G401.6 (cell line): ENCODE measurements around the gene ACO2.

ENCODE experiments used
- FAIRE-seq: peaks from 2 replicates; lab custom pipeline; 2012; peaks lifted over from hg19 to GRCh38; lab: Jason Lieb, UNC

The ACO2 gene

DNA sequence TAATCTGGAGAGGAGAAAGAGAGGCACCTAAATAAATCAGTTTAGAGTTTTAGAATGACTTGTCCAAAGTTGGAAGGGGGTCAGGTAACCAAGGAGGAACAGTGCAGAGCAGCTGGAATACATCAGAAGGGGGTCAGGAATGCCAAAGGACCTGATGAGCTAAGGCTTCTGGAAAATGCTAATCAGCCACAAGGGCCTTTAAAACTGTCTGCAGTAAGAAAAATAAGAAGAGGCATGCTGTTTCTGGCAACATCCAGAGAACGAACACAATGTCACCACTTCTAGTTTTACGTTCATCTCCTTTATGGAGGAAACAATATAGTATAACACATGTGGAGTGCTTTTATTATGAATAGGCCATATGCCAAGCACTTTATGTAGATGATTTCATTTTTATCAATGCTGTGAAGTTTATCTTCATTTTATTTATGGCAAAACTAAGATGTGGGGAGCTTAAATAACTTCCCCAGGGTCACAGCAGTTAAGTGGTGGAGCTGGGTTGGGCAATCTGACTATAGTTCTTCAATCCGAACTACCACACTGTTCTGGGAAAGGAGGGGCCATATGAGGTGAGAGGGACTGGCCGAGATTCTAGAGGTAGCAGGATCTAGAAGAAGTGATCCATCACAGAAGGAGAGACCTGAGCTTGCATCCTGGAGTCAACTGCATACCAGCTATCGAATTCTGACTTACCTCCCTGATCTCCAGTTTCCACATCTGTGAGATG lies 22.6 kb downstream of the ACO2 start:
- FAIRE-seq = no peak

DNA sequence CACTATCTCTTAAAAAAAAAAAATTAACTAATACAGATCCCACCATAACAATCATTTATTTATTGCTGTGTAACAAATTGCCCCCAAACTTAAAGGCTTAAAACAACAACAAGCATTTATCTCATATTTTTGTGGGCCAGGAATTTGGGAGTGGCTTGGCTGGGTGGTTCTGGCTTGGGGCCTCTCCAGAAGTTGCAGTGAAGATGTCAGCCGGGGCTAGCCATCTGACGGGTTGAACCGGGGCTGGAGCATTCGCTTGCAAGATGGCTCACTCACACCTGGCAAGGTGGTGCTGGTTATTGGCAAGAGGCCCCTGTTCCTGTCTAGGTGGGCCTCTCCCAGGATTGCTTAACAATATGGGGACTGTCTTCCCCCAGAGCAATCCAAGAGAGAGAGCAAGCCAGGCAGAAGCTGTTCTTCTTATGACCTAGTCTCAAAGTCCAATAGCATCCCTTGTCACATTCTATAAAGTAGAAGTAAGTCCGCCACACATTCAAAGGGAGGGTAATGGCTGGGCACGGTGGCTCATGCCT lies 29.5 kb downstream of the ACO2 start:
- no peak for FAIRE-seq

DNA sequence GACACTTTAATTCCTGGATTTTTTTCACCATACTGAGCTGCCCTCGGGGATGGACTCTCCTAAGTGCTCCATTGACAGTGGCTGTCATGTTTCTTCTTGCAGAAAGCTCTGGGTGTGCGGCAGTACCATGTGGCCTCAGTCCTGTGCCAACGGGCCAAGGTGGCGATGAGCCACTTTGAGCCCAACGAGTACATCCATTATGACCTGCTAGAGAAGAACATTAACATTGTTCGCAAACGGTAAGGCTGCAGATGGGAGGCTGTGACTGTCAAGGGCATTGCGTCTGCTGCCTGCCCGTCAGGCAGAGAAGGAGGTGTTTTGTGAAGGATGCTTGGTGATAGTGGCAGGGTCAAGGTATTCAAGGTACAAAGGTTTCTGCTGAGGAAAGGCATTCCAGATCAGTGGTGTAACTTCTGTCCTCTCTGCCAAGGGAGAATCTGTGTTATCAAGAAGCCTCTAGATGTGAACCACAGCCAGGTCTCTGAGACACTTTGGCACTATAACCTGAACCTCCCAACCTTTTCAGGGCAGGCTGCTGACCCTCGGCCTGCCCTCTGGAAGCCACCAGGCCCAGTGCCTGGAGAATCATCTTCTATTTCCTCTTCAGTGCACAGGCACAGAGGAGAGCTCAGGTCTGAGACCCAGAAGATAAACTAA lies 30.8 kb downstream of the ACO2 start:
- no peak for FAIRE-seq

DNA sequence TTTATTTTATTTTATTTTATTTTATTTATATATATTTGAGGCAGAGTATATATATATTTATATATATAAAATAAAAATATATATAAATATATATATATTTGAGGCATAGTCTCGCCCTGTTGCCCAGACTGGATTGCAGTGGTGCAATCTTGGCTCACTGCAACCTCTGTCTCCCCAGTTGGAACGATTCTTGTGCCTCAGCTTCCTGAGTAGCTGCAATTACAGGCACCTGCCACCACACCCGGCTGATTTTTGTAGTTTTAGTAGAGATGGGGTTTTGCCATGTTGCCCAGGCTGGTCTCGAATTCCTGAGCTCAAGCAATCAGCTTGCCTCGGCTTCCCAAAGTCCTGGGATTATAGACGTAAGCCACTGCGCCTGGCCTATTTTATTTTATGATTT lies 31.4 kb downstream of the ACO2 start:
- no peak for FAIRE-seq

DNA sequence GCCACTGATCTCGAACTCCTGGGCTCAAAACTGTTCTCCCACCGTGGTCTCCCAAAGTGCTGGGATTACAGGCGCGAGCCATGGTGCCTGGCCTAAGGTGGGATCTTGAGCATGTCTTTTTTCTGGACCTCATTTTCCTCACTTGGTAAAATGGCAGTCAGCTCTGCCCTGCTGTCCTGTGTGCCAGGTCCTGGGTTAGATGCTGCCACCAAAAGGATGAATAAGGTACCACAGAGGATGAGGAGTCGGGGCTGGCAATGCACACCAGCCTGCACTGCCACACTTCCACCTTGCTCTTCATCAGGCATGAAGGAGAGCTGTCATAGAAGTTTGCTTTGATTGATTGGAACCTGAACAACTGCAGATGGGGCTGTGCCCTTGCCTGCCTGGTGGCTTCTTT lies 32.3 kb downstream of the ACO2 start:
- no peak for FAIRE-seq

DNA sequence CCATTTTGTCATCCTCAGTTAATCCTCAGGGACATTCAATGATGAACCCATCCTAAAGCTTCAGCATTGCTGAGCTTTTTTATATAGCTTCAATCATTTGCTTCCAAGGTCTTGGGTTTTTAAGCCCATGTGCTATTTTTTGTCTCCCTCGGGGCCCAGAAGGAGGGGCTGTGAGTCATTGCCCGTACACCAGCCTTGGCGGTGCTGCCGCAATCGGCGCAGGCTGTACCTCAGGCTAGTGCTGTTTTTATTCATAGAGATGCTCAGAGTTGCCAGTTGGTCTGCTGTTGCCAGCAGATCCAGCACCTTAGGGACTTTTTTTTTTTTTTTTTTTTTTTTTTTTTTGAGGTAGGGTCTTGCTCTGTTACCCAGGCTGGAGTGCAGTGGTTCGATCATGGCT lies 35.5 kb downstream of the ACO2 start:
- FAIRE-seq = no peak

DNA sequence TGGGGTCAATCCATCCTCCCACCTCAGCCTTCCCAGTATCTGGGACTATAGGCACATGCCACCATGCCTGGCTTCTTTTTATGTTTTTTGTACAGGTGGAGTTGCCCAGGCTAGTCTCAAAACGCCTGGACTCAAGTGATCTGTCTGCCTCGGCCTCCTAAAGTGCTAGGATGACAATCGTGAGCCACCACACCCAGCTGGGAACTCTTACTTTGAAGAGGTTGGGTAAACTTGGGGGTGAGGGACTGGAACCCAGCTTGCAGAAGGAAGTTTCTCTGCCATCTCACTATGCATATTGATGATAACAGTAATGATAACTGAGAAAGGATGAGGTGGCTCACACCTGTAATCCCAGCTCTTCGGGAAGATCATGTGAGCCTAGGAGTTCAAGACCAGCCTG lies 35.9 kb downstream of the ACO2 start:
- no peak for FAIRE-seq

DNA sequence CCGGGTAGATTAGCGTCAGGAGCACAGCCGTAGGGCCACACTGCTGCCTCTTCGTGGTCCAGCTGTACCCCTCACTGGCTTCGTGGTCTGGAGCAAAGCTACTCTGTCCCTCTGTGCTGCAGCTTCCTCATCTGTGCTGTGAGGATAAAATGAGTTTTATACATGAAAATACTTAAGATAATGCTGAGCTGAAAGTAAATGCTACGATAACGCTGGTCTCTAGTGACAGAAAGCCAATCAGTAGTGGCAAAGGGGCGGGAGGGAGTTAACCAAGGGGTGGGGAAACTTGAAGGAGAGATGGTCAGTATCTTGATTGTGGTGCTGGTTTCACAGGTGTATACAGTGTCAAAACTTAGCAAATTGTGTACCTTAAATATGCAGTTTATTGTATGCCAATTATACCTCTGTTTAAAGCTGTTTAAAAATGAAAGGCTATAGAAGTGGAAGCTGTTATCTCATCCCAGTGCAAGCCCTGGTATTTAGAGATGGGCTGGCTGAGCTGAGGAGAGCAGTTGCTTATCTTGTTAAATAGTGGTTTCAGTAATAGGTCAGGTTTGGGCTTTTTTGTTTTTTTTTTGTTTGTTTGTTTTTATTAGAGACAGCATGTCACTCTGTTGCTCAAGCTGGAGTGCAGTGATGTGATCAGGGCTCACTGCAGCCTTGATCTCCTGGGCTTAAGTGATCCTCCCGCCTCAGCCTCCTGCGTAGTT lies 36.7 kb downstream of the ACO2 start:
- no peak for FAIRE-seq

DNA sequence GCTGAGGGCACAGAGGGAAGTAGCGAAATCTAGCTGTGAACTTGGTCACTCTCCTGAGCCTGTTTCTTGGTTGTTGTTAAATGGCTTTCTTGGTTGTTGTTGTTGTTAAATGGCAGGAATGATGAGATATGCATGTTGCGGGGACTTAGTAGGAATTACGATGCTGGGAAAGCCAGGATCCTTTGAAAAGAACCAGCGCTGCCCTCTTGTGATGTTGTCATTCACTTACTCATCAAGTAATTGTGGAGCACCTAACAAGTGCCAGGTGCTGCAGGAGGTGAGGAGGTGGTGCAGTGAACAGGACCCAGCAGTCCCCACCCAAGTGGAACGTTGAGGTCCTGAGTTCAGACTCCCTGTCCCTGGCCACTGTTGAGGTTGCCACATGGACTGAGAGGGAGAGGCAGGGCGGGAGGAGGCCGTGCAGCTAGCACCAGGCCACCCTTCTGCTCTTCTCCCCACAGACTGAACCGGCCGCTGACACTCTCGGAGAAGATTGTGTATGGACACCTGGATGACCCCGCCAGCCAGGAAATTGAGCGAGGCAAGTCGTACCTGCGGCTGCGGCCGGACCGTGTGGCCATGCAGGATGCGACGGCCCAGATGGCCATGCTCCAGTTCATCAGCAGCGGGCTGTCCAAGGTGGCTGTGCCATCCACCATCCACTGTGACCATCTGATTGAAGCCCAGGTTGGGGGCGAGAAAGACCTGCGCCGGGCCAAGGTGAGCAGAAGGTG lies 38.6 kb downstream of the ACO2 start:
- FAIRE-seq = no peak

DNA sequence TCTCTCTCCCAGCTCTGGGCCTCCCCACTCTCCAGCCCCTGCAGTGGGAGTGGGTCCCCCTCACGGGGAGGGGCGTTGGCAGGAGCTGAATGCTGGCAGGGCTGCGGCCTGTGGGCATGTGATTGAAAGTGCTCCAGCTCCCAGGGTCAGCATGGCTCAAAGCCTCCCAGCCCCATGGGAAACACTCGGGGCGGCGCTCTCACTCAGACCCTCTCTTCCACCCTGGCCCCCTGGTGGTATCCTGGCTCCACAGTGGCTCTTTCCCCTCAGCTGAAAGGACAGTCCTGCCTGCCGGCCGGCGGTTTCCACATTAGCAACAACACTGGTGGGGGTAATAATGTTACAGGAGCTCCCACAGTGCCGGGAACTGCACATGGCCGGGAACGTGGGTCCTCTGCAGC lies 39.9 kb downstream of the ACO2 start:
- FAIRE-seq = no peak

DNA sequence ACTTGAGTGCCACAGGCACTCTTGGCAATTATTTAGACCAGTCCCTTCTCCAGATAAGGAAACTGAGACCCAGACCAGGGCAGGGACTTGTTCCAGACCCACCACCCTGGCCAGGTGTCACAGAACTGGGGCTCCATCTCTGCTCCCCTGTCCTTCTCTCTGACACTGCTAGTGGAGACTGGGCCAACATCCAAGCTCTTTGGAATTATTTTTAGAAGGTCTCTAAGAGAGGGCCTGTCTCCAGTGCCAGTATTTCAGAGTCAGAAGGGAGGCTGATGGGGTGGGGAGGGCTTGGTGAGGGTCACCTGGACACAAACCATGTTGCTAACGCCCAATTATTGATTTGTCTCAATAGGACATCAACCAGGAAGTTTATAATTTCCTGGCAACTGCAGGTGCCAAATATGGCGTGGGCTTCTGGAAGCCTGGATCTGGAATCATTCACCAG lies 42.6 kb downstream of the ACO2 start:
- FAIRE-seq = no peak

DNA sequence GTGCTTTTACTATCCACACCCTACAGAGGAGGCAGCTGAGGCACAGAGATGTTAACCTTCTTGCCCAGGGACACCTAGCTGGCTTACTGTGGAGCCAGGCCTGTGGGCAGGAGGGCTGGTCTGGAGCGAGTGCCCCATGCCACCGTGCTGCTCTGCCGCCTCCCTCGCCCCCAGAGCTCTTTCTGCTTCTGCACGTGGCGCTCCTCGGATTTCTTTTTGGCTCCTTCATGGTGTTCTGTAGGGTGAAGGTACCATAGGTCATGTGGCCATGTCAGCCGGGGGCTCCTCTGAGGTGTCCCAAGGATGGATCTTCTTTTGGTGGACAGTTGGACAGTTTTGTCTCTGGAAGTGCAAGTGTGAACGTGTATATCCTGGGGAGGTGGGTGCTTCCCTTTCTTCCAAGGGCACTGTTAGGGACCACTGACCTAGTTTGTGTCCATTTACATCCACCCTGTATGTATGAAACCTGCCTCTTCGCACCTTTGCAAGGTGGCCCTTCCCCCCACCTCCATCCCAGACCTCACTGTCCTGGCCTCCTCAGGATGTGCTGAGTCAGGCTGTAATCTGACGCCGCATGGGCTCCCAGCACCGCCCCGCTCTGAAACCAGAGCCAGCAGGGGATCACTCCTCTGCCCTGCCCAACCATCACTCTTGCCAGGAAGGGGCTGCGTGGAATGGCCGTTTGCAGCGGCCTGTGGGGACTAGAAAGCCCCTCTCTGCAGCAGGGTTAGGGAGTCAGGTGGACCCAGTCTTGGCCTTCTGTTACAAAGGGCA lies 43.7 kb downstream of the ACO2 start:
- no peak for FAIRE-seq

DNA sequence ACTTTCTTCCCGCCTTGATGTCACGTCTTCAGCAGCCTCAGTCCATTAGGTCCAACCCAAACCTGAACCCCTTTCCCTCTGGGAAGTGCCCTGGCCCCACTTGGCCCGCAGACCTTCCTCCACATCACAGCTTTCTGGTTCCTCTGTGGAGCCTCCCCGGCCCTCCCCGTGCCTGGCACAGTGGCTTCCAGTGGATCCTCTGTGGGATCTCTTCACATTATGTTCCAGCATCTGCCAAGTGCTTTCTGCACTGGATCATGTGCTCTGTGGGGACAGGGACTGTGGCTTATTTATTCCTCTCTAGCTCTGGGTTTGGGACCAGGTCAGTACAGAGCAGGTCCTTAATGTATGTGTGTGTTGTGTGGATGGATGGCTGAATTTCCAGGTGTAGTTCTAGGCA lies 44.5 kb downstream of the ACO2 start:
- FAIRE-seq = no peak

DNA sequence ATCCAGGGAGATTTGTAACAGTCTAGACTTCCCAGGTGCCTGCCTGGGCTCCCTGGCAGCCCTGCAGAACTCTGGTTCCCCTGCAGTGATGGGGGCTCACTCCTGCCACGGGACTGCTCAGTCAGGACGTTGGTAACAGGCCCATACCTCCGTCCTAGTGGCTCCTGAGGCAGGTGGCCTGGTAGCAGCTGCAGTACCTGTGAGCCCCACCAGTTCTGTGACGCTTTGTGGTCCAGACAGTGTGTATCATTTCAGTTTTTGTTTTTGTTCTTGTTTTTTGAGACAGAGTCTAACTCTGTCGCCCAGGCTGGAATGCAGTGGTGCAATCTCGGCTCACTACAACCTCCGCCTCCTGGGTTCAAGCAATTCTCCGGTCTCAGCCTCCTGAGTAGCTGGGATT lies 47.5 kb downstream of the ACO2 start:
- no peak for FAIRE-seq

DNA sequence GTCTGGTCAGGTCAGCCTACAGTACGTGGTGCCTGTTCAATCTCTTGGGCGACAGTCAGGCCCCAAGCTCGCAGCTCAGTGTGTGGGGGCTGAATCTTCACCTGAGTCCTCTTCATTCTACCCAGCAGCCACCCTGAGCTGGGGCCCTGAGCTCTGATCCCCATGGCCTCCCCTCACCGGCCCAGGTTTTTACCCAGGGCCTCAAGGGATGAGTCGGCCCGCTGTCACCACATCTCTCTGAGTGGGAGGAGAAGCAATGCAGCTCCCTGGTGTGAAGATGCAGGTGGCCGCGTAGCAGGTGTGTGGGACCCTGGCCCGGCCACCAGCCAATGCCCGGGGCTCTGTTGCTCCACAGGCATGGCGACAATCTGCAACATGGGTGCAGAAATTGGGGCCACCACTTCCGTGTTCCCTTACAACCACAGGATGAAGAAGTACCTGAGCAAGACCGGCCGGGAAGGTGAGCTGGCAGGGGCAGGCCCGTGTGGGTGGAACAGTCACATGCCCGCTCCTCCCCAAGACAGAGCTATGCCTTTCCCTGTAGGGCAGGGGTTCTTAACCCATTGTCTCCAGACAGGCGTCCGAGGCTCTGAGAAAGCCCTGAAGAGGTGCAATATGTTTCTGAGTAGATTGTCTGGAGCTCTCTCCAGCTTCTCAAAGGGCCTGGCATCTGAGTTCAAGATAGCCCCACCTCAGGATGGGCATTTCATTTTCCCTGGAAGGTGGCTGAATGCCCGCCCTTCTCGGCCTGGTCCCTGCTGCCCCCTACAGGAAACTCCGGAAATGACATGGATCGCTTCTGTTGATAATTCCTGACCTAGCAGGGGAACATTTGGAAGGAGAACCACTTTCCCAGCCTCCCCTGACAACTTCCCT lies 48.5 kb downstream of the ACO2 start:
- peak; percentile 60 for FAIRE-seq

DNA sequence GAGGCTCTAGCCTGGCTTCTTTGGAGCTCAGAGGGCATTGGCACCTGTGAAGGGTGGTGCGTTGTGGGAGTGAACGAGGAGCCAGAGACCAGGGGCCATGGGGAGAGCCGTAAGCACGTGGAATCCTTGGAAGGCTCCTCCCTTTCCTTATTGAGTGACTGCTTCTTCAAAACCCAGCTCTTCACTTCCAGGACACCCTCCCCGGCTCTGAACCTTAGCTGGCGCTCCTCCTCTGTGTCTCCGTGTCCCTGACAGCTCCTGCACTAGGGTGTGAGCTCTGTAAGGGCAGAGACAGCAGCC lies 49.1 kb downstream of the ACO2 start:
- FAIRE-seq = no peak

DNA sequence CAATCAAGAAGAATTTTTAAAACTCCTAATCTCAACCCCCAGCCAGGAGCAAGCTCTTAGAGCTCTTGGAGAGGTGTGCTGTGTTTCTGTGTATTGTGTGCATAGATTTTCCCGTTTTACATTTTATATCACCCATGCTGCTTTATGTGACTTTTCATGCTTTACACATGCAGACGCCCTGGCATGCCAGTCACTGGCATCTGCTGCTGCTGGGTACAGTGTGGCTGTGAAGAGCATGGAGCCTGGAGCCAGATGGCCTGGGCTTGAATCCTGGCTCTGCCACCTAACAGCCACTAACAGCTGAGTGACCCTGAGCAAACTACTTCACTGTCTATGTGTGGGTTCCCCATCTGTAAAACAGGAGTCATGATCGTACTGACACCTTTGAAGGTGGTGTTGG lies 52.2 kb downstream of the ACO2 start:
- no peak for FAIRE-seq

DNA sequence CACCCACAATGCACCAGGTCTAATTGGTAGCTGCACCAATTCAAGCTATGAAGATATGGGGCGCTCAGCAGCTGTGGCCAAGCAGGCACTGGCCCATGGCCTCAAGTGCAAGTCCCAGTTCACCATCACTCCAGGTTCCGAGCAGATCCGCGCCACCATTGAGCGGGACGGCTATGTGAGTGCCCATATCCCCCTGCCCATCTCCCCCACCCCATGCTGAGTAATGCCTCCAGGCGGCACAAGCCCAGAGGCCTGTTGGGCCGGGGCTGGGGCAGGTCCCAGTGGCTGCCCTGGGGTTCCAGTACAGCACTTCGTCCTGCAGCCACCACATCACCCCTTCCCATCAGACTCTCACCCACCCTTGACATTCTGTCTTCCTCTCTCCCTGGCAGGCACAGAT lies 53.9 kb downstream of the ACO2 start:
- no peak for FAIRE-seq

DNA sequence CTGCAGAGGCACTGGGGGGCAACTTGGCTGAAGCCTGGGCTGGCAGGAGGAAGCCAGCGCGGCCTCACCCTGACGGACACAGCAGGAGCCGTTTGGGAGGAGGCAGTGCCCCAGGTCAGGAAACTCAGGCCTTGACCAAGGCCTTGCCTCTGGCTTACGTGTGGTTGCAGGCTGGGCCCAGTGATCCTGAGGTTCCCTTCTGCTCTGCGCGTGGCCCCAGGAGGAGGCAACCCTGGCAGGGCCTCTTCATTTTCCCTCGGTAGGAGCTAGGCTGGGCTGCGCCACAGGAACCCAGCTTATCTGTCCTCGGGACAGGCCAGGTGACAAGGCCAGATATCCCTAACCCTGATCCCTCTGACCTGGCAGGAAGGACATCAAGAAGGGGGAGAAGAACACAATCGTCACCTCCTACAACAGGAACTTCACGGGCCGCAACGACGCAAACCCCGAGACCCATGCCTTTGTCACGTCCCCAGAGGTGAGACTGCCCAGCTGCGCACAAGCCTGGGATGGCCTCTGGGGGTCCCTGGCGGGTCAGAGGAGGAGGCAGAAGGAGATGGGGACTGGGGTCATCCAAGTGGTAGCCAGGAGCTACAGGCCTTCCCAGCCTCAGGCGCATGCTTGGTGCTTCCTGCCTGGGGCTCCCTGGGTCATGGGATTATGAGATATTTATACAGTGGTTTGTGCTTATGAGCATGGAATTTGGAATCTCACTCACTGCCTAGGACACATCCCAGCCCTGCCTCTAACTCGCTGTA lies 54.7 kb downstream of the ACO2 start:
- FAIRE-seq = no peak

DNA sequence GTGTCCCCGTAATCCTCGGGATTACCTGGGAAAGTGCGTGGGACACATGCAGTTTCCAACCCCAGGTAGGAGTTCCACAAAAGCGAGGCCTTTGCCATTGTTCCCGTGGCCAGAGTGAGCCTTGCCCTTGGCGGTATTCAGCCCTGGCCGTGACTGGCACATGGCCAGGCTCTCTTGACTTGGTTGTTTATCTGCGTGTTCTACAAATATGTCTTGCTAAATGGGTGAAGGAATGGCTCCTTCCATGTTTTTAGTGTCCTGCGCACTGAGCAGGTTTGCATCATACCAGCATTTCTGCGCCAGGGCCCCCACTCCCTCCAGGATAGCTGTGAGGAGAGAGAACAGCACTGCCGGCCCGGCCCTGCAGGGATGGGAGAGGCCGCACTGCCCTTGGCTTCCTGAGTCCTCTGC lies 55.3 kb downstream of the ACO2 start:
- no peak for FAIRE-seq
